Esophagus squamous epithelium (tissue), 5 donors: ENCODE data around the gene CAPN15. TPM values are rescaled to one million over a fixed set of nuclear protein-coding genes. Genes with fewer than 3 reads are reported as not detected.

ENCODE experiments used
- DNase-seq: peaks from one replicate; lab custom pipeline; 2025; lab: John Stamatoyannopoulos, UW
- H3K27ac ChIP-seq, 4 donors: fragments of 200-600 bp; sonication (generic); one replicate each; pipeline ENCODE4 v1.5.1; 2016 to 2019; ENCODE audit warnings: mild to moderate bottlenecking in 1 of 4
- H3K27me3 ChIP-seq, 4 donors: fragments of 200-600 bp; sonication (generic); 1 replicate in 3 of 4; 2 replicates in 1 of 4; pipeline versions ENCODE4 v1.5.1 to v1.6.0; 2017 to 2021; ENCODE audit warnings: antibody characterized with exemption in 1 of 4
- H3K36me3 ChIP-seq, 3 donors: fragments of 200-600 bp; sonication (generic); one replicate each; pipeline ENCODE4 v1.5.1; 2016 to 2019
- H3K4me1 ChIP-seq, 3 donors: fragments of 200-600 bp; sonication (generic); one replicate each; pipeline ENCODE4 v1.5.1; 2017 to 2019
- H3K4me3 ChIP-seq, 4 donors: fragments of 200-600 bp; sonication (generic); 1 replicate in 3 of 4; 2 replicates in 1 of 4; pipeline ENCODE4 v1.5.1; 2016 to 2019; ENCODE audit warnings: mild to moderate bottlenecking in 2 of 4, moderate library complexity in 1 of 4
- H3K9me3 ChIP-seq, 3 donors: fragments of 200-600 bp; sonication (generic); one replicate each; pipeline ENCODE4 v1.5.1; 2016 to 2019
- POLR2A ChIP-seq, 4 donors: fragments of 450-650 bp; IDR thresholded peaks; one replicate each; pipeline ENCODE4 v1.6.1; 2017; ENCODE audit warnings: antibody characterized with exemption in 4 of 4, mild to moderate bottlenecking in 4 of 4, moderate library complexity in 3 of 4
- WGBS, 2 donors: methylation state at CpG; one replicate each; pipeline ENCODE4 v1.1.5; 2018; 5-methylcytosine and 5-hydroxymethylcytosine counted together
- intact Hi-C: fragments of 100-400 bp; cut with DNase I; formaldehyde crosslinking; loops from one replicate; pipeline ENCODE4 v1.15.0; 2022
- total RNA-seq, 4 donors: library from RNA; depleted of rRNA; stranded (reverse); fragments of >200 nt; gene quantifications; one replicate each; pipeline ENCODE4 v1.1.0, GENCODE V29; 2016
- TF ChIP-seq, protein P1 (sequence below), 6 experiments: fragments of 450-650 bp in 4 of 6; fragments of 200-600 bp in 2 of 6; sonication (generic) in 2 of 6; IDR thresholded peaks; one replicate each; pipeline ENCODE4 v1.5.1; 2016 to 2019; ENCODE audit warnings: antibody characterized with exemption in 6 of 6, mild to moderate bottlenecking in 4 of 6, moderate library complexity in 4 of 6
- donor health status: DM: yes; HTN: yes; CAD: no.

The CAPN15 gene
- total RNA-seq, 4 donors from 2014 or later, result 29.4 to 69.6 (median 52.4) TPM

DNA sequence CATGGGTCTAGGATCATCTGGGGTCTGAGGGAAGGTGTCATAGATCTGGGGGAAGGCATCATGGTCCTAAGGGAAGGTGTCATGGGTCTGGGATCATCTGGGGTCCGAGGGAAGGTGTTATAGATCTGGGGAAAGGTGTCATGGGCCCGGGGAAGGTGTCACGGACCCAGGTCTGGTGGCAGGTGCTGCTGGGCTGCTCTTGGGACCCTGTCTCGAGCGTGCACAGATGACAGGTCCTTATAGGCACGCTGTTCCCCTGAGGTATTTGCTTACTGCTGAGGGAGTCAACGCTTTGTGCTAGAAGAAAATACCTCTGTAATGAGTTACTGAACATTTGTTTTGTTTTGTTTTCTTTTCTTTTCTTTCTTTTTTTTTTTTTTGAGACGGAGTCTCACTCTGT lies 63.7 kb downstream of the CAPN15 start:
- H3K36me3 ChIP-seq, result peaks cover 0 to 1% (median 0%) of the 10 kb centered on the region in 3 donors
- no peak for DNase-seq
- 71 to 72% methylated on average over 8 of the region's 8 CpGs for WGBS, 2 donors
- peaks cover 63 to 84% (median 72%) of the 10 kb centered on the region in 3 donors for H3K4me1 ChIP-seq
- intact Hi-C loops, result no loop called here
- H3K27me3 ChIP-seq, result no peaks in the 10 kb centered on the region
- TF ChIP-seq, protein P1, sequence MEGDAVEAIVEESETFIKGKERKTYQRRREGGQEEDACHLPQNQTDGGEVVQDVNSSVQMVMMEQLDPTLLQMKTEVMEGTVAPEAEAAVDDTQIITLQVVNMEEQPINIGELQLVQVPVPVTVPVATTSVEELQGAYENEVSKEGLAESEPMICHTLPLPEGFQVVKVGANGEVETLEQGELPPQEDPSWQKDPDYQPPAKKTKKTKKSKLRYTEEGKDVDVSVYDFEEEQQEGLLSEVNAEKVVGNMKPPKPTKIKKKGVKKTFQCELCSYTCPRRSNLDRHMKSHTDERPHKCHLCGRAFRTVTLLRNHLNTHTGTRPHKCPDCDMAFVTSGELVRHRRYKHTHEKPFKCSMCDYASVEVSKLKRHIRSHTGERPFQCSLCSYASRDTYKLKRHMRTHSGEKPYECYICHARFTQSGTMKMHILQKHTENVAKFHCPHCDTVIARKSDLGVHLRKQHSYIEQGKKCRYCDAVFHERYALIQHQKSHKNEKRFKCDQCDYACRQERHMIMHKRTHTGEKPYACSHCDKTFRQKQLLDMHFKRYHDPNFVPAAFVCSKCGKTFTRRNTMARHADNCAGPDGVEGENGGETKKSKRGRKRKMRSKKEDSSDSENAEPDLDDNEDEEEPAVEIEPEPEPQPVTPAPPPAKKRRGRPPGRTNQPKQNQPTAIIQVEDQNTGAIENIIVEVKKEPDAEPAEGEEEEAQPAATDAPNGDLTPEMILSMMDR (IDR thresholded peaks at IDR 0.05), result no peak
- no peak for TF ChIP-seq POLR2A (IDR thresholded peaks at IDR 0.05)
- H3K4me3 ChIP-seq, result peak overlapping the region; percentile 71 to 92 (median 76)
- no peaks in the 10 kb centered on the region for H3K9me3 ChIP-seq
- peak overlapping the region in 2 of 4 donors; percentile 93 to 95 for H3K27ac ChIP-seq

DNA sequence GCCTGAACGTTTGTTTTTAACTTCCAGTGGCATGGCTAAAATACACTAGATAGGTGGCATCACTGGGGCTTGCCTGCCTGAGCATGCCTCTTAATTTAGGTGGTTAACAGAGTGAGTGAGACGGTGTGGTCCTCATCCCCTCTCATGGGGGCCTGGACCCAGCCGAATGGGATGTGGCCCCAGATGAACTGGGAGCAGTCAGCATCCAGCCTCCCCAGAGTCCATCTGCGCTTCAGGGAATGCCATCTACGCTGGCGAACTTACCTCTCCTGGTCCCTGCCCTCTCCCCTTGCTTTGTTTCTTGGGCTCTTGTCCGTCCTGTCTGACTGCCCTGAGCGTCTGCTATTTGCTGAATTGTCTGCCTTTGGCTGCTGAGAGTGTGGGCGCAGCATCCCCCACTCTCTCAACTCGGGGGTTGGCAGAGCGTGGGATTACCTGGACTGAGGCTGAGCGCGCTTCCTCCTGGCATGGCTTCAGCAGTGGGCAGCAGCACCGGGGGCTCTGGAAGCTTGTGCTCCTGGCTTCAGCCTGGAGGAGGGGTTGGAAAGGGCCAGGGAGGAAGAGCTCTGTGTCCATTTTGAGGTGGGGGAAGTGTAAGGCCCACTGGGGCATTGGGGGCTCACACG lies 64.5 kb downstream of the CAPN15 start:
- intact Hi-C loops, result no loop called here
- H3K4me3 ChIP-seq, result peak overlapping the region in 3 of 4 donors; percentile 71 to 92 (median 80)
- H3K27ac ChIP-seq, result peak overlapping the region; percentile 76 to 95 (median 88)
- peaks cover 62 to 83% (median 67%) of the 10 kb centered on the region in 3 donors for H3K4me1 ChIP-seq
- H3K27me3 ChIP-seq, result no peaks in the 10 kb centered on the region
- no peak for TF ChIP-seq POLR2A (IDR thresholded peaks at IDR 0.05)
- TF ChIP-seq, protein P1 (IDR thresholded peaks at IDR 0.05), result no peak
- peaks cover 0 to 9% (median 0%) of the 10 kb centered on the region in 3 donors for H3K36me3 ChIP-seq
- WGBS, 2 donors, result 45 to 61% methylated on average over 4 to 10 of the region's 15 CpGs
- H3K9me3 ChIP-seq, result no peaks in the 10 kb centered on the region
- no peak for DNase-seq

DNA sequence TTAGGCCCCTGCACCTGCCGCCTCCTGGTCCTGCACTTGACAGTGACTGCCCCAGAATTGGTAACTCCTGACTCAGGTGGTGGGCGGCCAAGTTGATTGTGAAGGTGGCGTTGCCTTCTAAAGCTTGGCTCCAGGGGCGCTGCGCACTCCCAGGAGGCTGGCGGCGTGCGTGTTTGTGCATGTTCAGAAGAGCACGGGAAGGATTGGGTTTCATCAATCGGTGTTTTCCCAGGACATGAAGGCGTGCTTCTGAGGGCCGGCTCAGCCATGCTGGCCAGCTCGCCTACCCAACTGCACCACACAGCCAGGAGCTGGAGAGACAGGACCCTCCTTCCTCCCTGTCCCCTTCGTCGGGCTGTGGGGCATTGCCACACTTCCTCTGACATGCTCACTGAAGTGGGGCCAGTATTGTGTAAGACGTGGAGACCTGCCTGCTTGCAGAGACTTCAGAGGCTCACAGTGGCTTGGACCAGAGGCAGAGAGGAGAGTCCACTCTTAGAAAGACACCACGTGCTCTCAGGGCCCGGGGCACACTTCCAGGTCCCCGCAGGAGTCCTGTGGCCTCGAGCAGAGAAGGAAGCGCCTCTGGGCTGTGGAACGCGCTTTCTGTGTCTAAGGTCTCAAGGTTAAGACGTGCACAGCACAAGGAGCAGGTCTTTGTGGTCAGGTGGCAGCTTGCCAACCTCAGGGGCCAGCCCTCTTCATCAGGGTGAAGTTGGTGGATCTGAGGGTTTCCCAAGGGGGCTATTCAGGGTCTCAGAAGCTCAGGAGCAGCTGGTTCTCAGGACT lies 65.2 kb downstream of the CAPN15 start:
- Histone ChIP-seq H3K9me3 (no peaks in the 10 kb centered on the region), H3K36me3 (peaks cover 0 to 16% (median 0%) of the 10 kb centered on the region in 3 donors), H3K27ac (peak overlapping the region; percentile 76 to 95 (median 88)), H3K4me1 (peaks cover 55 to 76% (median 60%) of the 10 kb centered on the region in 3 donors), H3K27me3 (no peaks in the 10 kb centered on the region), H3K4me3 (peak overlapping the region in 3 of 4 donors; percentile 71 to 92 (median 80))
- 42 to 44% methylated on average over 18 to 20 of the region's 24 CpGs for WGBS, 2 donors
- intact Hi-C loops, result no loop called here
- TF ChIP-seq, protein P1 (IDR thresholded peaks at IDR 0.05), result peak in 5 of 6 experiments; percentile 11 to 74 (median 39)
- TF ChIP-seq POLR2A (IDR thresholded peaks at IDR 0.05), result no peak
- DNase-seq, result no peak

DNA sequence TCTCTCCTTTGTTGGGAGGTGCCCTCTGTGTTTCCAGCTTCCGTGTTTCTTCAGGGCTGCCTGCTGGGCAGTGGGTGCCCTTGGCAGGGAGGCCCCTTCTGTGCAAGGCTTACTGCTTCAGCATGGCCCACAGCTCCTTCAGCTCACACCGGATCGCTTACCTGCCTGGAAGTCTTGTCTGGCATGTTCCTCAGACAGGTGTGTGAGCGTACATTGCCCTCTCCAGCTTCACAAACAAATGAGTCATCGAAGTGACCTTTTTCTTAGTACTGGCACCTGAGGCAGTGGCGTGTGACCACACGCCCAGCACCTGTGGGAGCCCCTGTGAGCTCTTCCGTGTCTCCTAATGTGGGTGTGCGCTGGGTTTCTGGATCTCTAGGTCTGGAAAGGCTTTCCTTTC lies 65.9 kb downstream of the CAPN15 start:
- Histone ChIP-seq H3K36me3 (peaks cover 0 to 16% (median 0%) of the 10 kb centered on the region in 3 donors), H3K27me3 (no peaks in the 10 kb centered on the region), H3K27ac (peak overlapping the region; percentile 76 to 95 (median 88)), H3K4me1 (peaks cover 48 to 69% (median 53%) of the 10 kb centered on the region in 3 donors), H3K4me3 (peak overlapping the region in 3 of 4 donors; percentile 71 to 92 (median 80)), H3K9me3 (no peaks in the 10 kb centered on the region)
- no peak for DNase-seq
- no peak for TF ChIP-seq POLR2A (IDR thresholded peaks at IDR 0.05)
- TF ChIP-seq, protein P1 (IDR thresholded peaks at IDR 0.05), result peak in 1 of 6 experiments; percentile 10
- 35 to 53% methylated on average over 6 to 8 of the region's 9 CpGs for WGBS, 2 donors
- intact Hi-C loops, result no loop called here
